GM20431 (cell line): ENCODE measurements around the gene C1orf56.

Experiments
- in situ Hi-C: fragments of 300-500 bp; cut with MseI, MboI; formaldehyde crosslinking; loops from one replicate; pipeline ENCODE4 v1.15.0; 2020; ENCODE audit warnings: low sequenced_read_pairs; ENCODE audit not compliant: unreplicated experiment

C1orf56 gene

GRCh38 chr1:151060007-151060656 lies 12.6 kb downstream of the C1orf56 start, which contains the start of gene MLLT11:
Gene MLLT11 (plus strand): TSS chr1:151060397. CDS start chr1:151067225, 6,828 bp downstream.
- in situ Hi-C loops = no loop called here

GRCh38 chr1:151060657-151061421 lies 13.3 kb downstream of the C1orf56 start:
- in situ Hi-C loops = no loop called here

GRCh38 chr1:151061704-151062103 lies 14.2 kb downstream of the C1orf56 start:
- in situ Hi-C loops = no loop called here

GRCh38 chr1:151062741-151063371 lies 15.3 kb downstream of the C1orf56 start:
- in situ Hi-C loops = no loop called here

- in situ Hi-C loops = no loop called here
Observed at GRCh38 chr1:151065089-151065645, 17.6 kb downstream of the C1orf56 start.

GRCh38 chr1:151067185-151067584 lies 19.6 kb downstream of the C1orf56 start:
- in situ Hi-C loops = no loop called here

GRCh38 chr1:151069103-151069486 lies 21.5 kb downstream of the C1orf56 start:
- in situ Hi-C loops = no loop called here

- in situ Hi-C loops = no loop called here
Observed at GRCh38 chr1:151070474-151071276, 23.1 kb downstream of the C1orf56 start, which contains the start of gene GABPB2. Gene GABPB2 (plus strand): TSS chr1:151070761. CDS start chr1:151088190, 17,429 bp downstream.

- in situ Hi-C loops = no loop called here
Observed at GRCh38 chr1:151072224-151072623, 24.7 kb downstream of the C1orf56 start.

- in situ Hi-C loops = no loop called here
Observed at GRCh38 chr1:151085953-151086559, 38.5 kb downstream of the C1orf56 start.

GRCh38 chr1:151097426-151097825 lies 49.9 kb downstream of the C1orf56 start:
- in situ Hi-C loops = loop anchor here (10.0 kb wide), 1 partner anchor 47 kb away; the partner anchor contains the start of gene SEMA6C

- in situ Hi-C loops = loop anchor here (10.0 kb wide), 1 partner anchor 47 kb away; the partner anchor contains the start of gene SEMA6C
Observed at GRCh38 chr1:151098126-151098525, 50.6 kb downstream of the C1orf56 start.
